H1 (cell line): Measurements from ENCODE around the gene TBX6. TPM values are rescaled to one million over a fixed set of nuclear protein-coding genes. Genes with fewer than 3 reads are reported as not detected.

Experiments
- CHD1 ChIP-seq: IDR thresholded peaks from 2 replicates; pipeline ENCODE4 v1.6.1; 2012; ENCODE audit warnings: low read depth, low read length, improper control_type of control experiment
- CREB1 ChIP-seq: IDR thresholded peaks from 2 replicates; pipeline ENCODE4 v1.6.1; 2012; ENCODE audit warnings: inconsistent platforms
- NANOG ChIP-seq: IDR thresholded peaks from 2 replicates; pipeline ENCODE4 v1.6.1; 2011; ENCODE audit warnings: low read length, low read depth, mild to moderate bottlenecking, inconsistent platforms; ENCODE audit not compliant: insufficient read depth, poor library complexity, severe bottlenecking
- ZNF274 ChIP-seq: IDR thresholded peaks from 2 replicates; pipeline ENCODE4 v1.7.0; 2012; ENCODE audit warnings: low read length, borderline replicate concordance; ENCODE audit errors: extremely low read depth
- polyA plus RNA-seq, 7 experiments: library from polyadenylated mRNA; depleted of rRNA in 3 of 7; stranded (reverse) in 5 of 7; unstranded in 2 of 7; fragments of >200 nt in 5 of 7; fragments of 200-250 nt in 2 of 7; gene quantifications; 1 replicate in 5 of 7; 2 replicates in 1 of 7; 4 replicates in 1 of 7; pipeline versions ENCODE4 v1.2.1 to v1.2.3, GENCODE V29; 2011 to 2013; ENCODE audit warnings: missing spikeins in 2 of 7, mixed read lengths in 2 of 7
- total RNA-seq: library from RNA; stranded (reverse); fragmentation: NEBNext Ultra II Directional; extraction: Animal tissue kit (Norgen Biotek cat#: 25700); gene quantifications from 2 replicates; pipeline ENCODE4 v1.2.1, GENCODE V29; 2021
- TF ChIP-seq, protein P1 (sequence below): fragments of 300-600 bp; sonication (generic); IDR thresholded peaks from 2 replicates; pipeline ENCODE4 v1.7.1; 2012; ENCODE audit warnings: low read length, moderate library complexity, mild to moderate bottlenecking, inconsistent platforms; ENCODE audit not compliant: insufficient replicate concordance

The TBX6 gene
- total and polyA plus RNA-seq, 2 of the 8 experiments (the other 6 are each of a cell fraction or from before 2014, with no cell fraction given): 2.2 to 2.8 TPM

DNA sequence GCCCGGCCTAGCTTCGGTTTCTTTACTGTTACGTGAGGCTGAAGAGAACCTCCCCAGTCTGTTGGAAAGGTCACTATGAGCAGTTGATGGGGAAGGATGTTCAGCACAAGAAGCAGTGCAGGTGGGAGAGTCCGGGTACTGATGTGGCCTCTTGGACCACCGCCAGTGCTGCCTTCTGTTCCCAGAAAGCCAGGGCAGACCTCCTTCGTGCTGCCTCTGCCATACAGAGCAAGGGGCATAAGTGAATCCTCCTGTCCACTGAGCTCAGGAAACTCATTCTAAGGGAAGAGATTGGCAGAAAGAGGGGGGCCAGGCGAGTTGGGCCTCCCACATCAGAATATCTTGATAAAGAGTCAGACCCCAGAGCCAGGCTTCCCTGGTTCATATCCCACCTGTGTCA lies 12.2 kb downstream of the TBX6 start (continued):
- TF ChIP-seq, protein P1, sequence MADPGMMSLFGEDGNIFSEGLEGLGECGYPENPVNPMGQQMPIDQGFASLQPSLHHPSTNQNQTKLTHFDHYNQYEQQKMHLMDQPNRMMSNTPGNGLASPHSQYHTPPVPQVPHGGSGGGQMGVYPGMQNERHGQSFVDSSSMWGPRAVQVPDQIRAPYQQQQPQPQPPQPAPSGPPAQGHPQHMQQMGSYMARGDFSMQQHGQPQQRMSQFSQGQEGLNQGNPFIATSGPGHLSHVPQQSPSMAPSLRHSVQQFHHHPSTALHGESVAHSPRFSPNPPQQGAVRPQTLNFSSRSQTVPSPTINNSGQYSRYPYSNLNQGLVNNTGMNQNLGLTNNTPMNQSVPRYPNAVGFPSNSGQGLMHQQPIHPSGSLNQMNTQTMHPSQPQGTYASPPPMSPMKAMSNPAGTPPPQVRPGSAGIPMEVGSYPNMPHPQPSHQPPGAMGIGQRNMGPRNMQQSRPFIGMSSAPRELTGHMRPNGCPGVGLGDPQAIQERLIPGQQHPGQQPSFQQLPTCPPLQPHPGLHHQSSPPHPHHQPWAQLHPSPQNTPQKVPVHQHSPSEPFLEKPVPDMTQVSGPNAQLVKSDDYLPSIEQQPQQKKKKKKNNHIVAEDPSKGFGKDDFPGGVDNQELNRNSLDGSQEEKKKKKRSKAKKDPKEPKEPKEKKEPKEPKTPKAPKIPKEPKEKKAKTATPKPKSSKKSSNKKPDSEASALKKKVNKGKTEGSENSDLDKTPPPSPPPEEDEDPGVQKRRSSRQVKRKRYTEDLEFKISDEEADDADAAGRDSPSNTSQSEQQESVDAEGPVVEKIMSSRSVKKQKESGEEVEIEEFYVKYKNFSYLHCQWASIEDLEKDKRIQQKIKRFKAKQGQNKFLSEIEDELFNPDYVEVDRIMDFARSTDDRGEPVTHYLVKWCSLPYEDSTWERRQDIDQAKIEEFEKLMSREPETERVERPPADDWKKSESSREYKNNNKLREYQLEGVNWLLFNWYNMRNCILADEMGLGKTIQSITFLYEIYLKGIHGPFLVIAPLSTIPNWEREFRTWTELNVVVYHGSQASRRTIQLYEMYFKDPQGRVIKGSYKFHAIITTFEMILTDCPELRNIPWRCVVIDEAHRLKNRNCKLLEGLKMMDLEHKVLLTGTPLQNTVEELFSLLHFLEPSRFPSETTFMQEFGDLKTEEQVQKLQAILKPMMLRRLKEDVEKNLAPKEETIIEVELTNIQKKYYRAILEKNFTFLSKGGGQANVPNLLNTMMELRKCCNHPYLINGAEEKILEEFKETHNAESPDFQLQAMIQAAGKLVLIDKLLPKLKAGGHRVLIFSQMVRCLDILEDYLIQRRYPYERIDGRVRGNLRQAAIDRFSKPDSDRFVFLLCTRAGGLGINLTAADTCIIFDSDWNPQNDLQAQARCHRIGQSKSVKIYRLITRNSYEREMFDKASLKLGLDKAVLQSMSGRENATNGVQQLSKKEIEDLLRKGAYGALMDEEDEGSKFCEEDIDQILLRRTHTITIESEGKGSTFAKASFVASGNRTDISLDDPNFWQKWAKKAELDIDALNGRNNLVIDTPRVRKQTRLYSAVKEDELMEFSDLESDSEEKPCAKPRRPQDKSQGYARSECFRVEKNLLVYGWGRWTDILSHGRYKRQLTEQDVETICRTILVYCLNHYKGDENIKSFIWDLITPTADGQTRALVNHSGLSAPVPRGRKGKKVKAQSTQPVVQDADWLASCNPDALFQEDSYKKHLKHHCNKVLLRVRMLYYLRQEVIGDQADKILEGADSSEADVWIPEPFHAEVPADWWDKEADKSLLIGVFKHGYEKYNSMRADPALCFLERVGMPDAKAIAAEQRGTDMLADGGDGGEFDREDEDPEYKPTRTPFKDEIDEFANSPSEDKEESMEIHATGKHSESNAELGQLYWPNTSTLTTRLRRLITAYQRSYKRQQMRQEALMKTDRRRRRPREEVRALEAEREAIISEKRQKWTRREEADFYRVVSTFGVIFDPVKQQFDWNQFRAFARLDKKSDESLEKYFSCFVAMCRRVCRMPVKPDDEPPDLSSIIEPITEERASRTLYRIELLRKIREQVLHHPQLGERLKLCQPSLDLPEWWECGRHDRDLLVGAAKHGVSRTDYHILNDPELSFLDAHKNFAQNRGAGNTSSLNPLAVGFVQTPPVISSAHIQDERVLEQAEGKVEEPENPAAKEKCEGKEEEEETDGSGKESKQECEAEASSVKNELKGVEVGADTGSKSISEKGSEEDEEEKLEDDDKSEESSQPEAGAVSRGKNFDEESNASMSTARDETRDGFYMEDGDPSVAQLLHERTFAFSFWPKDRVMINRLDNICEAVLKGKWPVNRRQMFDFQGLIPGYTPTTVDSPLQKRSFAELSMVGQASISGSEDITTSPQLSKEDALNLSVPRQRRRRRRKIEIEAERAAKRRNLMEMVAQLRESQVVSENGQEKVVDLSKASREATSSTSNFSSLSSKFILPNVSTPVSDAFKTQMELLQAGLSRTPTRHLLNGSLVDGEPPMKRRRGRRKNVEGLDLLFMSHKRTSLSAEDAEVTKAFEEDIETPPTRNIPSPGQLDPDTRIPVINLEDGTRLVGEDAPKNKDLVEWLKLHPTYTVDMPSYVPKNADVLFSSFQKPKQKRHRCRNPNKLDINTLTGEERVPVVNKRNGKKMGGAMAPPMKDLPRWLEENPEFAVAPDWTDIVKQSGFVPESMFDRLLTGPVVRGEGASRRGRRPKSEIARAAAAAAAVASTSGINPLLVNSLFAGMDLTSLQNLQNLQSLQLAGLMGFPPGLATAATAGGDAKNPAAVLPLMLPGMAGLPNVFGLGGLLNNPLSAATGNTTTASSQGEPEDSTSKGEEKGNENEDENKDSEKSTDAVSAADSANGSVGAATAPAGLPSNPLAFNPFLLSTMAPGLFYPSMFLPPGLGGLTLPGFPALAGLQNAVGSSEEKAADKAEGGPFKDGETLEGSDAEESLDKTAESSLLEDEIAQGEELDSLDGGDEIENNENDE: no peak
- TF ChIP-seq ZNF274 (no peak), NANOG (no peak), CHD1 (no peak), CREB1 (no peak)
